GM20000 (cell line): ENCODE data around the gene CNOT4.
"Not testable (repeated sequence)": the region's sequence is repeated elsewhere in the genome, so short reads cannot be mapped to it uniquely, and the experiment has no call there.

Experiments used
- DNase-seq: peaks from one replicate; pipeline ENCODE4 v3.0.0; 2012; ENCODE audit warnings: low spot score
- TF ChIP-seq, protein P1 (sequence below): IDR thresholded peaks from 2 replicates; pipeline ENCODE4 v1.5.1; 2012; ENCODE audit warnings: mild to moderate bottlenecking, control low read depth; ENCODE audit errors: extremely low read depth, missing control alignments

The CNOT4 gene

GRCh38 chr7:135355377-135356048 is 154.4 kb downstream of the CNOT4 start:
- DNase-seq = no peak
- TF ChIP-seq, protein P1, sequence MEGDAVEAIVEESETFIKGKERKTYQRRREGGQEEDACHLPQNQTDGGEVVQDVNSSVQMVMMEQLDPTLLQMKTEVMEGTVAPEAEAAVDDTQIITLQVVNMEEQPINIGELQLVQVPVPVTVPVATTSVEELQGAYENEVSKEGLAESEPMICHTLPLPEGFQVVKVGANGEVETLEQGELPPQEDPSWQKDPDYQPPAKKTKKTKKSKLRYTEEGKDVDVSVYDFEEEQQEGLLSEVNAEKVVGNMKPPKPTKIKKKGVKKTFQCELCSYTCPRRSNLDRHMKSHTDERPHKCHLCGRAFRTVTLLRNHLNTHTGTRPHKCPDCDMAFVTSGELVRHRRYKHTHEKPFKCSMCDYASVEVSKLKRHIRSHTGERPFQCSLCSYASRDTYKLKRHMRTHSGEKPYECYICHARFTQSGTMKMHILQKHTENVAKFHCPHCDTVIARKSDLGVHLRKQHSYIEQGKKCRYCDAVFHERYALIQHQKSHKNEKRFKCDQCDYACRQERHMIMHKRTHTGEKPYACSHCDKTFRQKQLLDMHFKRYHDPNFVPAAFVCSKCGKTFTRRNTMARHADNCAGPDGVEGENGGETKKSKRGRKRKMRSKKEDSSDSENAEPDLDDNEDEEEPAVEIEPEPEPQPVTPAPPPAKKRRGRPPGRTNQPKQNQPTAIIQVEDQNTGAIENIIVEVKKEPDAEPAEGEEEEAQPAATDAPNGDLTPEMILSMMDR = no peak

- no peak for DNase-seq
- TF ChIP-seq, protein P1 = no peak
These were observed 156.1 kb downstream of the CNOT4 start for GRCh38 chr7:135353832-135354231.

GRCh38 chr7:135352285-135352684 is 157.6 kb downstream of the CNOT4 start:
- TF ChIP-seq, protein P1 = no peak
- DNase-seq = no peak

DNA sequence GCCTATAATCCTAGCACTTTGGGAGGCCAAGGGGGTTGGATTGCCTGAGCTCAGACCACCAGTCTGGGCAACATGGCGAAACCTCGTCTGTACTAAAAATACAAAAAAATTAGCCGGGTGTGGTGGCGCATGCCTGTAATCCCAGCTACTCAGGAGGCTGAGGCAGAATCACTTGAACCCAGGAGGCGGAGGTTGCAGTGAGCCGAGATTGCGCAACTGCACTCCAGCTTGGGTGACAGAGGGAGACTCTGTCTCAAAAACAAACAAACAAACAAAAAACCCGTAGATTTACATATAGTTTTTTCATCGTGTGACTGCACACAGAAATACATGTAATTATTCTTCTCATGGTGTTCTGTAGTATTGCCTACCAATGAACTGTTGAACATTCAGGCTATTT is 158.8 kb downstream of the CNOT4 start:
- DNase-seq = not testable (repeated sequence)

GRCh38 chr7:135349746-135350145 is 160.2 kb downstream of the CNOT4 start:
- DNase-seq = no peak
- TF ChIP-seq, protein P1 = no peak

- TF ChIP-seq, protein P1 = no peak
These were observed 161.4 kb downstream of the CNOT4 start for GRCh38 chr7:135348493-135348892.

GRCh38 chr7:135343361-135343760 is 166.5 kb downstream of the CNOT4 start:
- TF ChIP-seq, protein P1 = no peak
- DNase-seq = no peak

More at GRCh38 chr7:135348493-135348892, 161.4 kb downstream of the CNOT4 start:
- DNase-seq = no peak

GRCh38 chr7:135342887-135343286 is 167.0 kb downstream of the CNOT4 start:
- TF ChIP-seq, protein P1 = no peak
- no peak for DNase-seq
